IPS-18c (cell line): Measurements from ENCODE around the gene CDH4.
"Not testable (repeated sequence)": the region's sequence is repeated elsewhere in the genome, so short reads cannot be mapped to it uniquely, and the experiment has no call there.

Experiments used
- H3K4me3 ChIP-seq: 2 replicates; pipeline ENCODE4 v1.7.0; 2013; ENCODE audit warnings: low read depth, mild to moderate bottlenecking, low read length, moderate library complexity; ENCODE audit not compliant: insufficient read depth
- H3K9me3 ChIP-seq: one replicate; pipeline ENCODE4 v1.6.1; 2013; ENCODE audit warnings: mild to moderate bottlenecking, low read length, moderate library complexity; ENCODE audit not compliant: control insufficient read depth, insufficient read depth

Gene CDH4

DNA sequence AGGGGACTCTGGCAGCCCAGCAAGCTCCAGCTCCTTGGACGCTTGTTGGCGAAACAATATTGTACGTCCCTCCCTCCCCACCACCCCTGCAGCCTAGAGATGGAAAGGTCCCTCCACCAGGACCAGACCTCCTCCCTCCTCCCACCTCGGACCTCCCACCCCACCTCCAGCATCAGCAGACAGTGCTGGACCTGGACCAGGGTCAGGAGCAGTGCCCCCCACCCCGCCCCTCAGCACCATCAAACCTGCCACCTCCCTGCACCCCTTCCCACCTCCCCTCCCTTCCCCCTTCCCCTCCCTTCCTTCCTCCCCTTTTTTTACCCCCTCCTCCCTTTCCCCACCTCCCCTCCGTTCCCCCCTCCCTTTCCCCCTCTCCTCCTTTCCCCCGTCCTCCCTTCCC, 715.2 kb downstream of the CDH4 start:
- no peaks in the 10 kb centered on the region for H3K9me3 ChIP-seq

DNA sequence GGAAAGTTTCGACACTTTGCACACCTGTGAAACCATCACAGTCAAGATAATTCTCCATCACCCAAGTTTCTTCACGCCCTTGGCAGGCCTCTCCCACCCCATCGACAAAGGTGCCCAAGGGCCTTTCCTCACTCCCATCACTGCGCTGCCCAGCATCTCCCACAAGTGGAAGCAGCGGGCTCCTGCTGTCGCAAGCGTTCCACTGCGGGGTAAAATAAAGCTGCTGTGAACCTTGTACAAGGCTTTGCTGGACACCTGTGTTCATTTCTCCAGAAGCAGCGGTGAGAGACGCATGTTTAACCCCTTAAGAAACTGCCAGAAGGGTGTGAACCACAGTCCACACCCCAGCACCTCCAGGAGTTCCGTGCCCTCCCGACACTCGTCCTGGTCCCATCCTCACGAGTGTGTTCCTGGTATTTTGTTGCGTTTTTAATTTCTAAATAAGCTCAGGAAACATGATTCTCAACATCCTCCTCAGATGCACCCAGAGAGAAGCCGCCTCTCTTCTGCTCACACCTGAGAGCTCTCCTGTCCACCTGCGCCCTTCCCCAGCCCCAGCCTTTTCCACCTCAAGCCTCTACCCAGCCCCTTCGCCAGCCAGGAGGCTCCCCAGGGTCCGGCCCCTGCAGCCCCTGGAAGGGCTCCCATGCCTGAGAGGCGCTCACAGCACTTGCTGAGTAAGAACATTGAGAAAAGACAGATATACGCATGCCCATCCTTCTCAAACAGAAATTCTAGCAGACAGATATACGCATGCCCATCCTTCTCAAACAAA, 716.2 kb downstream of the CDH4 start:
- no peak overlapping the region for H3K4me3 ChIP-seq
- no peaks in the 10 kb centered on the region for H3K9me3 ChIP-seq

More for the DNA sequence above, 715.2 kb downstream of the CDH4 start:
- H3K4me3 ChIP-seq = no peak overlapping the region

DNA sequence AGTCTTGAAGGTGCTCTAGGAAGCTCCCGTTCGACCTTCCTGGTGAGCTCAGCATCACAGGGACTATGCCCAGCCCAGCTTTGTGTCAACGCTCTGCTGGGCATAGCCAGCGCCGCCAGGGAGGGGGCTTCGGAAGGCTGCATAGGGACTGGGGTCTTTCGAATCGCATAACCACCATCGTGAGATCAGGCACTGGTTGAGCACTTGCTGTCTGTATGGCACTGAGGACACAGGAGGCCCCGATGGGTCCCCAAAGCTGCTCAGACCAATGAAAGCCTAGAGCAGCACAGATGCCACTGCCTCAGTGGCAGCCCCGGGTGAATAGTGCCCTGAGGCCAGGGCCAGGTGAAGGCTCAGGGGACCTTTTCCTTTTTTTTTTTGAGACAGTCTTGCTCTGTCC, 716.9 kb downstream of the CDH4 start:
- H3K4me3 ChIP-seq = no peak overlapping the region
- no peaks in the 10 kb centered on the region for H3K9me3 ChIP-seq

DNA sequence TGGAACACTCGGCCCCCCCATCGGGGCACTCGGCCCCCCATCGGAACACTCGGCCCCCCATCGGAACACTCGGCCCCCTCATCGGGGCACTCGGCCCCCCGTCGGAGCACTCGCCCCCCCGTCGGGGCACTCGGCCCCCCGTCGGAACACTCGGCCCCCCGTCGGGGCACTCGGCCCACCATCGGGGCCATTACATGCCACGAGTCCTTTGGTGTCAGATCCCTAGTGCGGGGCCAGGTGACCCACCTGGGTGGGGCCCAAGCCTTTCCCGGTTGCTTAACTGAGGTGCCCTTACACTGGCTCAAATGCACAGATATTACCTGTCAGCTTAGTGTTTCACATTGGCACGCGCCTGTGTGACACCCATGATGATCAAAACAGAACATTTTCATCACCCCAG, 717.7 kb downstream of the CDH4 start:
- H3K4me3 ChIP-seq = no peak overlapping the region

DNA sequence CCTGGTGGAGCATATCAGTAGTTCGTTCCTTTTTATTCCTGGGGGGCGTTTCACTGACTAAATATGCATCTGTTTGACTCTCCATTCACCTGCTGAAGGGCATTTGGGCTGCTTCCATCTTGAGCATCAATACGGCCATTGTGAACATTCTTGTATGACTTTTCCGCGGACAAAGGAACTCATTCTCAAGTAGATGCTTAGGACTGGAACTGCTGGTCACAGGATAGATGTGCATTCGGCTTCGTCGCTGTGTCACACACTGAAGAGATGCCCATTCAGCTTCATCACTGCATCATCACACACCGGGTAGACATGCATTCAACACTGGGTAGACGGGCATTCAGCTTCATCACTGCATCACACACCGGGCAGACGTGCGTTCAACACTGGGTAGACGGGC, 718.3 kb downstream of the CDH4 start:
- H3K9me3 ChIP-seq = no peaks in the 10 kb centered on the region
- no peak overlapping the region for H3K4me3 ChIP-seq

More for the DNA sequence above, 717.7 kb downstream of the CDH4 start:
- H3K9me3 ChIP-seq = no peaks in the 10 kb centered on the region

DNA sequence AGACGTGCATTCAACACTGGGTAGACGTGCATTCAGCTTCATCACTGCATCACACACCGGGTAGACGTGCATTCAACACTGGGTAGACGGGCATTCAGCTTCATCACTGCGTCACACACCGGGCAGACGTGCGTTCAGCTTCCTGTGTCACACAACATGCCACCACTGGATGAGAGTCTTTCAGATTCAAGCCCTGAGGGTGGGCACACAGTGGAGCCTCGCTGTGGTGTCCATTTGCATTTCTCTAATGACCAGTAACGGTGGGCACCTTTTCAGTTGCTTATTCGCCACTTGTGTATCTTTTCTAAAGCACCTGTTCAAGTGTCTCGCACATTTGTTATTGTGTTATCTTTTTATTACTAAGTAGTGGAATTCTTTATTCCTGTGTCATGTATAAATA, 719.5 kb downstream of the CDH4 start:
- not testable (repeated sequence) for H3K4me3 ChIP-seq, H3K9me3 ChIP-seq

DNA sequence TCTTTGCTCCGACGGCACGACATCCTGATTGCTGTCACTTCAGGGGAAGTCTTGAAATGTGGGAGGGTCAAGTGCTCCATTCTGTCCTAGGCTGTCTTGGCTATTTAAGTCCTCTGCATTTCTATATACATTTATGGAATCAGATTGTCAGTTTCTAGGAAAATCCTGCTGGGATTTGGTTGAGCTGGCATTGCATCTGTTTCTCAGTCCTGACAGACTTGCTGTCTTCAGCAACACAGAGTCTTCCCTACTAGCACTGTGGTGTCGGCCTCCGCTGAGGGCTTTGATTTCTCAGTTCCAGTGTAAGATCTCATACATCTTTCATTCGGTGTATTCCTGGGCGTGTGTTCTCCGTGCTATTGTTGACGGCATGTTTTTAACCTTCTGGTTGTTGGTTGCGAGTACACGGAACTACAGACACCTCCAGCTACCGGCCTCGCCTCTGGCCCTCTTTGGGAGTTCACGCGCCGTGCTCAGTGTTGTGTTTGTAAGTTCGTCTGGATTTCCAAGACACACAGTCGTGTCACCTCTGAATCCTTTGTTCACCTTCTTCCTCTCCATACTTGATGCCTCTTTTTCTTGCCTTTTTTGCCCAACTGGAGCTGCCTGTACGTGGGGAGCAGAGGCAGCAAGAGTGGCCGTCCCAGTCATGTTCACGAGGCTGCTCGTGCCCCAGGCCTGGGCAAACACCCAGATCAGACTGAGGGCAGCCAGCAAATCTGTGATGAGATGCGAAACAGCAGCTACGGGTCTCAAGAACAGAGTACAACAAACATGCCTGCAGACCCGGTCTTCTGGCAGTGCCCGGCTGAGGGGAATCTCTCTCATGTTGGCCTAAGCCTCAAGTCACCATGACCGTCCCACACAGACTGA, 720.8 kb downstream of the CDH4 start:
- no peaks in the 10 kb centered on the region for H3K9me3 ChIP-seq
- no peak overlapping the region for H3K4me3 ChIP-seq

DNA sequence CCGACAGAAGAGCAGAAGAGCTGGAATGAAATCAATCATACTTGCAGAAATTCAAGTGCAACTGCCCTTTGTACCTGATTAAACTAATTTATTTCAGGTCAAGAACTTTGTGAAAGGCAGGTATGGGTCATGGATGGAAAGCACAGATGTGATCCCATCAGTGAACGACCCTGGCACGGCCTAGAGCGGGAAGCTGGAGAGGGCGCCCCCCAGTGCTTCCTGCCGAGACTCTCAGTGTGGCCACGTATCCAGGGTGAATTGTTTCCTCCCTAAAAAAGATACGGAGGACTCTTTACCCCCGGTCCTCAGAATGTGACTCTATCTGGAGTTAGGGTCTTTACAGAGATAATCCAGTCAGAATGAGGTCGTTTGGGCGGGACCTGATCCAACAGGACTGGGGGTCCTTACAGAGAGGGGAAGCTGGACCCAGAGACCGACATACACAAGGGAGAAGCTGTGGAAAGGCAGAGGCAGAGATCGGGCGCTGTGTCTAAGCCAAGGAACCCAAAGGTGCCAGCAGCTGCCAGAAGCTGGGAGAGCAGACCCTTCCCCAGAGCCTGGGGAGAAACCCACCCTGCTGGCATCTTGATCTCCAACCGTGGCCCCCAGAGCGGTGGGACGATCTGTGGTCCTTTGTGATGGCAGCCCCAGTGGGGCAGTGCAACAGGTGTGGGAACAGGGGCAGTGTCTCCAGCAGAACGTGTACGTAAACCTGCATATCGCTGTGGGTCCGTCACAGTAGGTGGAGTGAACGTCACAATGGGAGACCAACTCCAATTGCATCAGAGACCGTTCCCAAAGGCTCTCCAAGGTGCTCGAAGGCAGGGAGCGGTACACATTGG, 721.7 kb downstream of the CDH4 start:
- Histone ChIP-seq H3K9me3 (no peaks in the 10 kb centered on the region), H3K4me3 (no peak overlapping the region)

DNA sequence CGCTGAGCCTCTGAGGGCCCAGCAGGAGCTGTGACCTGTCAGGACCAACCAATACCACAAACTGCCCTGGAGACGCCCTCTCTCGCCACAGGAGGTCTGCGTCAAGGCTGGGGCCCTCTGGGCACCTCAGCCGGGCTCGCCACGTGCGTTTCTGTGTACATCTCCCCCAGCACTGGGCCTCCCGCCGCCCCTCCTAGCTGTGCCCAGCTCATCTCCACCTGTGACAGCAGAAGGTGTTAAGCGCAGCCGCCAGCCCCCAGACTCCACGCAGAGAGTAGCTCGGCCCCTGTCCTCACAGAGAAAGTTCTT, 722.2 kb downstream of the CDH4 start:
- Histone ChIP-seq H3K9me3 (no peaks in the 10 kb centered on the region), H3K4me3 (no peak overlapping the region)

DNA sequence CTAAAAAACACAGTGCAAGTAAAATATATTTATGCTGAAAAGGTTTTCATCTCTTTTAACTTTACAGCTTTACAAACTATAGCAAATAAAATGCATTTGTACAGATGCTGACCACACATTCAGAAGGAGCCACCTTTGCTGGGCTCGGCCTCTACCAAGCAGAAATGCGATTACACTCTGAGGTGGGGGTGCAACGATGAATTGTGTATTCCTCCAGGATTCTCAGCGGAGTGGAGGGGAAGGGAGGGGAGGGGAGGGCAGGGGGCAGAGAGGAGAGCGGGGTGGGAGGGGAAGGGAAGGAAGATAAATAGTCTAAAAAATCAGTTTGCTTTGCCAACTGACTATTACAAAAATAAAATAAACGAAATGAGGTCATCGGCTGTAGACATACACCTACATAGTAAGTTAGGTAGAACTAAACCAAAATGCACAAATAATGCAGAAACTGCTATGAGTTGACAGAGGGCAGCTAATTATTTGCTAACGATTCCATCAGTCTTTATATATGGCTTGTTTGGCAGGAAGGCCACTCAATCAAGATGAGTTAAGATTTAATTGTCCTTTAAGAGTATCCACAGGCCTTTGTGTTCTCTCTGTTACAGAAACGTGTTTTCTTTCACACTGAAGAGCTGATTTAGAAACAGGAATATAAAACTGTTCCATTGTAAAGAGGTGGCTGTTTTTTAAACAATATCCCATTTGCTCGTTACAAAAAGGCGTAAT, 723.5 kb downstream of the CDH4 start:
- no peak overlapping the region for H3K4me3 ChIP-seq
- H3K9me3 ChIP-seq = no peaks in the 10 kb centered on the region

DNA sequence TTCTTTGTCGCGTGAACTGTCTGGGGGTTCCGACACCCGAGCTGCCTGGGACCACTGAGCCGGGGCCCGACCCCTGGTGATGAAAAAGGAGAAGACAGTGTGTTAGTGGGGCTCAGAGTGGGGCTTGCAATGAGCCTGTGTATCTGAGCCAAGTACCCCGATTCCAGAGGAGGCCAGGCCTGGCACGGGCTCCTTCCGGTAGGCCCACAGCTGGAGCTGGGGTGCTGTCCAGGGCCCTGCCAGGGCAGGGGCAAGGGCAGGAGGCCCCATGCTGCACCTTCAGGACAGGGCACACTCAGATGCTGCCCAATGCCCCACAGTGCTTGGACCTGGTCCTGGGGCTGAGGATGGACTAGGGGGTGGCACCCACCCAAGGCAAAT, 724.2 kb downstream of the CDH4 start:
- H3K9me3 ChIP-seq = no peaks in the 10 kb centered on the region
- no peak overlapping the region for H3K4me3 ChIP-seq

DNA sequence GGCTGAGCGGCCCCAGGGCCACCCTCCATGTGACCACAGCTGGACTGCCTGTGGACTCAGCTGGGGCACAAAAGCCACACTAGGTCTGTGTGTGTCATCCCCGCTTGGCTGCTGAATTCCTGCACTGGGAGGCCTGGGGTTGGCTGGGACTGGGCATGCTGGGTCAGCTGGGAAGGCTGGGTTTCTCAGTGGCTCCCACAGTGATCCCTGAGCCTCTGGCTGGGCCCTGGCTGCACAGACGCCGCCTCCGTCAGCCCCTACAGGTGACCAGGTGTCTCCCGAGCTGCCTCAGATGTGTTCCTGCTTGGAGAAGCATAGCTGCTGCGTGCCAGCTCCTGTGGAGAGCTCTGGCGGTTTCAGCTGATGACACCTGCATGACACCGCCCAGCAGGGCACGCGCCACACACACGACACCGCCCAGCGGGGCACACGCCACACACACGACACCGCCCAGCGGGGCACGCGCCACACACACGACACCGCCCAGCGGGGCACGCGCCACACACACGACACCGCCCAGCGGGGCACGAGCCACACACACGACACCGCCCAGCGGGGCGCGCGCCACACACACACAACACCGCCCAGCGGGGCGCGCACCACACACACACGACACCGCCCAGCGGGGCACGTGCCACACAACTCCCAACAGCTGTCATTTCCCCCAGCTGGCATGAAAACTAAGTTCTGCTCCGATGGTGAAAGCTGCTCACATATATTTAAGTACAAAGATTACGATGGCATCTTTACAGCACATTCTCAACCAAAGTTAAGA, 724.8 kb downstream of the CDH4 start:
- no peaks in the 10 kb centered on the region for H3K9me3 ChIP-seq
- H3K4me3 ChIP-seq = no peak overlapping the region

DNA sequence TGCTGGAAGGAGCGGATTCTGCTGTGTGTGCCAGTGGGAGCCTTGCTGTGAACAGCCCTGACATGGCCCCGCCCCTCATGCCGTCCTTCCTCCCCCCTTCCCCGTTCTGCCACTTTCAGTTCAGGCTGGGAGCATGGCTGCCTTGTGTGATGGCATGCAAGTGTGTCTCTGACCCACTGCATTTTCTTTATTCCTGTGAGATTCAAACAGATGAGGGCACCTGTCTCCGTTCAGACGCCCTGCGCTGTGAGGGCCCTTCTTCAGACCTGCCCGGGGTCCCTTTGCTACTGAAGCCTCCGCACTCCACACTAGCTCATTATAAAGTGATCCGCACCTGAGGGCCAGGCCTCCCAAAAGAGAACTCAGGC, 725.3 kb downstream of the CDH4 start:
- Histone ChIP-seq H3K4me3 (no peak overlapping the region), H3K9me3 (no peaks in the 10 kb centered on the region)

DNA sequence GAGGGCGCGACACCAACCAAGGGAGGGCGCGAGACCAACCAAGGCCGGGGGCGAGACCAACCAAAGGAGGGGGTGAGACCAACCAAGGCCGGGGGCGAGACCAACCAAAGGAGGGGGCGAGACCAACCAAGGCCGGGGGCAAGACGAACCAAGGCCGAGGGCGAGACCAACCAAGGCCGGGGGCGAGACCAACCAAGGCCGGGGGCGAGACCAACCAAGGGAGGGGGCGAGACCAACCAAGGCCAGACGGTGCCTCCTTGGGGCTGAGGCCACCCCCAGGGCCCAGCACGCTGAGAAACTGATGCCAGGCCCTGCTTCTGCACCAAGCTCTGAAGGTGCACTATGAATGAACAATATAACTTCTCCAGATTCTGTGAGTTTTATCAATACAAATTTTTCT, 726.4 kb downstream of the CDH4 start:
- no peaks in the 10 kb centered on the region for H3K9me3 ChIP-seq

DNA sequence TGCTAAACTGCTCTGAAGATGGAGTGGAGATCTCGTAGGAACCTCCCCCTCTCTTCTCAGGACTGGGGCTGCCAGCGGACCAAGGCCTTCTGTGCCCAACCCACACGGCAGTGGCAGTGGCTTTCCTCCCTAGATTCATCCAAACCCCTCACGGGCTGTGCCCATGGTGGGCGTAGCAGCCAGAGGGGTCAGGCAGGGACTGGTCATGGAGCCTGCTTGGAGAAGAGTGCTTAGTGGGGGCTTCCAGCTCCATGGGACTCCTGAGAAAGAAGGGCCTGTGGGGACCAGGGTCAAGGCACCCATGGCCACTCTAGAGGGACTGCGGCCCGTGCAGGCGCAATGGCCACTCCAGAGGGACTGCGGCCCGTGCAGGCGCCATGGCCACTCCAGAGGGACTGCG, 727.0 kb downstream of the CDH4 start:
- no peak overlapping the region for H3K4me3 ChIP-seq
- no peaks in the 10 kb centered on the region for H3K9me3 ChIP-seq

More for the DNA sequence above, 726.4 kb downstream of the CDH4 start:
- H3K4me3 ChIP-seq = no peak overlapping the region

DNA sequence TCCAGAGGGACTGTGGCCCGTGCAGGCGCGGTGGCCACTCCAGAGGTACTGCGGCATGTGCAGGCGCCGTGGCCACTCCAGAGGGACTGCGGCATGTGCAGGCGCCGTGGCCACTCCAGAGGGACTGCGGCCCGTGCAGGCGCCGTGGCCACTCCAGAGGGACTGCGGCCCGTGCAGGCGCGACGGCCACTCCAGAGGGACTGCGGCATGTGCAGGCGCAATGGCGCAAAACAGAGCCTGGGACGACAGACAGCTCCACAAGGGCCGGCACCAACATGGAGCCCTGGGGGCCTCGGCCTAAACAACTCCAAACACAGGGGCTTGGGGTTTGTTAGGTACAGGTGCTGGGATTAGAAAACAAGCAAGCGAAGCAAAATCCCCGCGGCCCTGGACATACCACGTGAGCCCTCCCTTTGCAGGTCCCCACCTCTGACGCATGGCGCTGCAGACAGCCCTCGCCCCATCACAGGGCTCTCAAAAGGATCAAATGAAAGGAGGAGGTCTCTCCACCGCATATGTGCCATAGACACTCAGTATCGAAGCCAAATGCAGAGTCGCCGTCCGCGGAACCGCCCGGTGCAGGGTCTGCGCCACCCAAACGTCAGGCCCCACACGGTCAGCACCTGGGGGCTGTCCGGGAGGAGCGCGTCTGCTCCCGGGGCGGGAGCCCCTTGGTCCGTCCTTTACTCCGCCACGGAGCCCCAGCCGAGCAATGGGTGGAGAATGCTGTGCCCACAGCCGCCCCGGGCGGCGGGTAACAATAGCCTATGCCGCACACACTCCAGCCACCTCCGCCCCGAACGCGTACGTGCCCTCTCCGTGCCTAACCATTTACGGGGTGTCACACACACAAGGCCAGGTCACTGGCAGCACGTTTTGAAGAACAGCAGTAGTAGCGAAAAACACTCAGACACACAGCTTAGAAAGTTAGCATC, 727.9 kb downstream of the CDH4 start:
- Histone ChIP-seq H3K9me3 (no peaks in the 10 kb centered on the region), H3K4me3 (no peak overlapping the region)
